ENCODE data around the gene PSMC1. TPM values are rescaled to one million over a fixed set of nuclear protein-coding genes. Genes with fewer than 3 reads are reported as not detected.

PSMC1 gene
- total and polyA plus RNA-seq, 10 of the 15 experiments (the other 5 are each of a cell fraction or from before 2014, with no cell fraction given) = 97.4 to 286 (median 209) TPM

DNA sequence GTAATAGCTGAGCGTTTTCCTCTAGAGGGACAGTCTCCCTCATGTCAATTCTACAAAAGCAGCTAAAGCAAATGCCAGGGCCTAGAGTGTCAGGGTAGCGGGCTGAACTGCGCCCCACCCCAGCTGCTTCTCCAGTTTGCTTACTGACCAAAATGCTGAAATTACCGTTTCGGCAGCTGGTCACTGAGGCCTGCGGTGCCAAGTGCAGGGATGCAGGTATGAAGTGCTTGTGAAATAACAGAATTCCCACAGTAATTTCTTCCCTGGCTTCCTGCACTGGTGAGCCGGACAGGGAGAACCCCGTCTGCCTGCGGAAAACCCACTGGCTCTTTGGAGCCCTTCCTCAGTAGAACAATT, 19.1 kb downstream of the PSMC1 start:
- intact Hi-C loops (cut with micrococcal nuclease; ENCODE audit: unreplicated experiment) (no loop called here), in situ Hi-C loops (cut with MboI) (no loop called here)
- no peak for ATAC-seq
- FAIRE-seq = no peak
- RAD21 ChIA-PET (ENCODE audit: unreplicated experiment) = no interaction called here
- H3K9ac ChIP-seq (ENCODE audit: control insufficient read depth, insufficient read depth, low read length) = no peak overlapping the region
- no peaks in the 10 kb centered on the region for H3K27me3 ChIP-seq (replicated peaks in 1 of 2; ENCODE audit: control insufficient read depth in 2 of 2, insufficient read depth in 2 of 2, low read length in 1 of 2)
- SMC1A ChIA-PET (ENCODE audit: uncharacterized antibody, unreplicated experiment) = no interaction called here
- H3K9me3 ChIP-seq (replicated peaks; ENCODE audit: control insufficient read depth, insufficient read depth, low read length) = no peaks in the 10 kb centered on the region
- TF ChIP-seq RB1 (IDR thresholded peaks at IDR 0.05; ENCODE audit: borderline replicate concordance) (no peak), TCF3 (IDR thresholded peaks at IDR 0.05; ENCODE audit: borderline replicate concordance, insufficient read depth, low read depth, low read length) (no peak), SP1 (IDR thresholded peaks at IDR 0.05; ENCODE audit: low read depth, low read length) (no peak), NR2C1 (IDR thresholded peaks at IDR 0.05) (no peak), MYB (IDR thresholded peaks at IDR 0.05; ENCODE audit: borderline replicate concordance, low read depth, low read length) (no peak), JUNB (IDR thresholded peaks at IDR 0.05) (no peak)
- TF ChIP-seq, protein P1, sequence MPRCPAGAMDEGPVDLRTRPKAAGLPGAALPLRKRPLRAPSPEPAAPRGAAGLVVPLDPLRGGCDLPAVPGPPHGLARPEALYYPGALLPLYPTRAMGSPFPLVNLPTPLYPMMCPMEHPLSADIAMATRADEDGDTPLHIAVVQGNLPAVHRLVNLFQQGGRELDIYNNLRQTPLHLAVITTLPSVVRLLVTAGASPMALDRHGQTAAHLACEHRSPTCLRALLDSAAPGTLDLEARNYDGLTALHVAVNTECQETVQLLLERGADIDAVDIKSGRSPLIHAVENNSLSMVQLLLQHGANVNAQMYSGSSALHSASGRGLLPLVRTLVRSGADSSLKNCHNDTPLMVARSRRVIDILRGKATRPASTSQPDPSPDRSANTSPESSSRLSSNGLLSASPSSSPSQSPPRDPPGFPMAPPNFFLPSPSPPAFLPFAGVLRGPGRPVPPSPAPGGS (IDR thresholded peaks at IDR 0.05; ENCODE audit: borderline replicate concordance, insufficient read depth, low read depth, low read length, poor library complexity, severe bottlenecking) = no peak
- H2AFZ ChIP-seq (ENCODE audit: control insufficient read depth, low read depth, low read length) = no peak overlapping the region
- no peak overlapping the region for H3K4me2 ChIP-seq (ENCODE audit: control insufficient read depth, insufficient read depth)
- CTCF ChIA-PET = interaction anchor here (1.3 kb wide), 1 partner anchor 27 kb away, joined by 3 read pairs; no protein-coding TSS in a partner anchor
- POLR2A ChIA-PET = interaction anchor here (0.7 kb wide), 1 partner anchor 94 kb away, joined by 6 read pairs; no protein-coding TSS in a partner anchor
- no peaks in the 10 kb centered on the region for H3K4me1 ChIP-seq (ENCODE audit: control insufficient read depth, insufficient read depth, low read length)
- WGBS (ENCODE audit: insufficient coverage, insufficient replicate concordance, low lambda C conversion rate, missing lambda C conversion rate) = 98% methylated on average over 9 of the region's 9 CpGs
- no TSS peak for BruUV-seq (replicated peaks)
- no peaks in the 10 kb centered on the region for H3K79me2 ChIP-seq (ENCODE audit: control insufficient read depth, insufficient read depth, low read length)
- no peaks in the 10 kb centered on the region for H4K20me1 ChIP-seq (ENCODE audit: control insufficient read depth, insufficient read depth)
- H3K27ac ChIP-seq (ENCODE audit: control insufficient read depth, insufficient read depth) = no peak overlapping the region
- DNase-seq (ENCODE audit: low read depth, low spot score) = no peak
- H3K4me3 ChIP-seq = no peak overlapping the region
- H3K36me3 ChIP-seq (ENCODE audit: control insufficient read depth in 2 of 2, insufficient read depth in 2 of 2, low read length in 1 of 2) = peaks cover 14 to 20% of the 10 kb centered on the region in 2 experiments
